Inflammatory macrophage (primary cell): ENCODE results near the gene OXER1.

Experiments used
- DNase-seq, 2 donors: peaks; one replicate each; pipeline ENCODE4 v3.0.0-alpha.2; 2020 to 2022

Gene OXER1

GRCh38 chr2:42769583-42770287 is 5.8 kb upstream of the OXER1 start:
- no peak for DNase-seq

GRCh38 chr2:42768706-42769256 is 4.8 kb upstream of the OXER1 start:
- DNase-seq = peak in 1 of 2 donors; percentile 26

GRCh38 chr2:42767899-42768705 is 4.2 kb upstream of the OXER1 start:
- no peak for DNase-seq

GRCh38 chr2:42767080-42767898 is 3.4 kb upstream of the OXER1 start:
- no peak for DNase-seq

GRCh38 chr2:42765686-42766085 is 1.8 kb upstream of the OXER1 start:
- no peak for DNase-seq

GRCh38 chr2:42764901-42765300 is 966 bp upstream of the OXER1 start:
- no peak for DNase-seq

GRCh38 chr2:42762823-42763804 is 821 bp downstream of the OXER1 start:
- no peak for DNase-seq

- DNase-seq = no peak
These were observed 1.8 kb downstream of the OXER1 start for GRCh38 chr2:42762155-42762554.

- no peak for DNase-seq
These were observed 2.4 kb downstream of the OXER1 start for GRCh38 chr2:42761554-42761953.

- no peak for DNase-seq
These were observed 5.2 kb downstream of the OXER1 start for GRCh38 chr2:42758751-42759150.

GRCh38 chr2:42757981-42758740 is 5.8 kb downstream of the OXER1 start:
- peak; percentile 24 to 56 for DNase-seq

- peak in 1 of 2 donors; percentile 31 for DNase-seq
These were observed 6.9 kb downstream of the OXER1 start for GRCh38 chr2:42756966-42757513.

GRCh38 chr2:42756150-42756775 is 7.7 kb downstream of the OXER1 start:
- DNase-seq = no peak

- peak; percentile 71 to 90 for DNase-seq
These were observed 8.6 kb downstream of the OXER1 start for GRCh38 chr2:42755191-42755880.

- peak; percentile 37 to 75 for DNase-seq
These were observed 9.2 kb downstream of the OXER1 start for GRCh38 chr2:42754776-42755140.

- DNase-seq = no peak
These were observed 9.7 kb downstream of the OXER1 start for GRCh38 chr2:42754021-42754775.

- peak; percentile 57 to 67 for DNase-seq
These were observed 10.8 kb downstream of the OXER1 start for GRCh38 chr2:42752816-42753813.
